SH-SY5Y (cell line): Measurements from ENCODE around the gene SLC19A1.

ENCODE experiments used
- GATA2 ChIP-seq: IDR thresholded peaks from 2 replicates; pipeline ENCODE4 v1.6.1; 2011; ENCODE audit warnings: mild to moderate bottlenecking, low read depth, low read length
- GATA3 ChIP-seq: IDR thresholded peaks from 2 replicates; pipeline ENCODE4 v1.6.1; 2011; ENCODE audit warnings: low read depth, mild to moderate bottlenecking, low read length, moderate library complexity

GRCh38 chr21:45588871-45589491 lies 46.7 kb upstream of the SLC19A1 start:
- no peak for TF ChIP-seq GATA2
- TF ChIP-seq GATA3: no peak
